ENCODE measurements around the gene CENPE. TPM values are rescaled to one million over a fixed set of nuclear protein-coding genes. Genes with fewer than 3 reads are reported as not detected.

CENPE gene
- total RNA-seq, 4 donors from 2014 or later, result 0.20 to 6.1 (median 1.1) TPM

GRCh38 chr4:103060453-103061148, 137.5 kb downstream of the CENPE start:
- no peak overlapping the region for H3K4me3 ChIP-seq
- no peak for DNase-seq (ENCODE audit: low spot score in 2 of 2)
- H3K9me3 ChIP-seq, result no peaks in the 10 kb centered on the region
- no peaks in the 10 kb centered on the region for H3K4me1 ChIP-seq
- H3K27me3 ChIP-seq, result no peaks in the 10 kb centered on the region
- TF ChIP-seq CTCF (IDR thresholded peaks at IDR 0.05) (no peak), EP300 (IDR thresholded peaks at IDR 0.05) (no peak), POLR2A (IDR thresholded peaks at IDR 0.05) (no peak)
- no peak overlapping the region for H3K27ac ChIP-seq
- 92 to 99% methylated on average over 2 of the region's 2 CpGs for WGBS, 2 donors
- peaks cover 0 to 10% (median 0%) of the 10 kb centered on the region in 3 donors for H3K36me3 ChIP-seq

Other genes with a start within 250 kb of the CENPE start
- gene SLC9B1, start 178.6 kb downstream of the CENPE start, total RNA-seq, result 1 to 10 TPM; 1.5 to 4.2 (median 2.4) TPM
- 10 to 100 TPM; 13.1 to 29.4 (median 22.2) TPM for gene SLC9B2, start 121.6 kb downstream of the CENPE start, total RNA-seq
- gene BDH2, start 98.5 kb downstream of the CENPE start, total RNA-seq, result 10 to 100 TPM; 35.7 to 95.3 (median 72.4) TPM

Data from tibial nerve (tissue), 4 donors.